ENCODE data around the gene CRYBB3. TPM values are rescaled to one million over a fixed set of nuclear protein-coding genes. Genes with fewer than 3 reads are reported as not detected.

CRYBB3 gene
- total and polyA plus RNA-seq, 4 donors = 0.53 TPM; not detected in 3

- H3K4me3 ChIP-seq = no peak overlapping the region
- peaks cover 0 to 14% (median 0%) of the 10 kb centered on the region in 4 donors for H3K36me3 ChIP-seq (ENCODE audit: control insufficient read depth in 4 of 4, insufficient read depth in 4 of 4, low read length in 4 of 4)
- no peaks in the 10 kb centered on the region for H3K27me3 ChIP-seq (ENCODE audit: control insufficient read depth in 3 of 3, insufficient read depth in 3 of 3, low read length in 2 of 3)
- H3K27ac ChIP-seq (ENCODE audit: low read depth in 1 of 2, low read length in 1 of 2) = no peak overlapping the region
- DNase-seq (no peak), ATAC-seq (ENCODE audit: insufficient read depth, low FRiP score) (no peak)
- 86 to 89% methylated on average over 3 of the region's 3 CpGs for WGBS, 2 donors
- TF ChIP-seq CTCF (IDR thresholded peaks at IDR 0.05; ENCODE audit: control extremely low read depth, extremely low read depth) = no peak
- H3K9ac ChIP-seq (ENCODE audit: insufficient read depth in 1 of 2, low read length in 2 of 2) = no peak overlapping the region
- no peaks in the 10 kb centered on the region for H3K9me3 ChIP-seq (ENCODE audit: control insufficient read depth in 4 of 4, insufficient read depth in 3 of 4, low read length in 3 of 4)
- H3K4me1 ChIP-seq (ENCODE audit: control insufficient read depth in 5 of 5, insufficient read depth in 5 of 5, low read length in 5 of 5) = no peaks in the 10 kb centered on the region
These were observed 13.5 kb upstream of the CRYBB3 start for GRCh38 chr22:25186140-25186539.

GRCh38 chr22:25187469-25187868 is 12.2 kb upstream of the CRYBB3 start:
- H3K9me3 ChIP-seq (ENCODE audit: control insufficient read depth in 4 of 4, insufficient read depth in 3 of 4, low read length in 3 of 4) = no peaks in the 10 kb centered on the region
- WGBS, 2 donors = 84 to 85% methylated on average over 6 of the region's 6 CpGs
- TF ChIP-seq CTCF (IDR thresholded peaks at IDR 0.05; ENCODE audit: control extremely low read depth, extremely low read depth) = no peak
- no peak overlapping the region for H3K4me3 ChIP-seq
- ATAC-seq (ENCODE audit: insufficient read depth, low FRiP score) = no peak
- H3K9ac ChIP-seq (ENCODE audit: insufficient read depth in 1 of 2, low read length in 2 of 2) = no peak overlapping the region
- H3K27ac ChIP-seq (ENCODE audit: low read depth in 1 of 2, low read length in 1 of 2) = no peak overlapping the region
- no peaks in the 10 kb centered on the region for H3K27me3 ChIP-seq (ENCODE audit: control insufficient read depth in 3 of 3, insufficient read depth in 3 of 3, low read length in 2 of 3)
- peaks cover 0 to 21% (median 0%) of the 10 kb centered on the region in 4 donors for H3K36me3 ChIP-seq (ENCODE audit: control insufficient read depth in 4 of 4, insufficient read depth in 4 of 4, low read length in 4 of 4)
- no peaks in the 10 kb centered on the region for H3K4me1 ChIP-seq (ENCODE audit: control insufficient read depth in 5 of 5, insufficient read depth in 5 of 5, low read length in 5 of 5)
- DNase-seq = no peak

GRCh38 chr22:25192406-25192805 is 7.3 kb upstream of the CRYBB3 start:
- peaks cover 0 to 17% (median 0%) of the 10 kb centered on the region in 4 donors for H3K36me3 ChIP-seq (ENCODE audit: control insufficient read depth in 4 of 4, insufficient read depth in 4 of 4, low read length in 4 of 4)
- H3K9ac ChIP-seq (ENCODE audit: insufficient read depth in 1 of 2, low read length in 2 of 2) = no peak overlapping the region
- H3K9me3 ChIP-seq (ENCODE audit: control insufficient read depth in 4 of 4, insufficient read depth in 3 of 4, low read length in 3 of 4) = no peaks in the 10 kb centered on the region
- no peaks in the 10 kb centered on the region for H3K4me1 ChIP-seq (ENCODE audit: control insufficient read depth in 5 of 5, insufficient read depth in 5 of 5, low read length in 5 of 5)
- 89 to 93% methylated on average over 12 of the region's 12 CpGs for WGBS, 2 donors
- DNase-seq = no peak
- ATAC-seq (ENCODE audit: insufficient read depth, low FRiP score) = no peak
- H3K27ac ChIP-seq (ENCODE audit: low read depth in 1 of 2, low read length in 1 of 2) = no peak overlapping the region
- no peak for TF ChIP-seq CTCF (IDR thresholded peaks at IDR 0.05; ENCODE audit: control extremely low read depth, extremely low read depth)
- H3K27me3 ChIP-seq (ENCODE audit: control insufficient read depth in 3 of 3, insufficient read depth in 3 of 3, low read length in 2 of 3) = no peaks in the 10 kb centered on the region
- H3K4me3 ChIP-seq = no peak overlapping the region

- 67 to 91% methylated on average over 4 of the region's 4 CpGs for WGBS, 2 donors
- Histone ChIP-seq H3K27ac (ENCODE audit: low read depth in 1 of 2, low read length in 1 of 2) (no peak overlapping the region), H3K27me3 (ENCODE audit: control insufficient read depth in 3 of 3, insufficient read depth in 3 of 3, low read length in 2 of 3) (no peaks in the 10 kb centered on the region), H3K9me3 (ENCODE audit: control insufficient read depth in 4 of 4, insufficient read depth in 3 of 4, low read length in 3 of 4) (no peaks in the 10 kb centered on the region), H3K36me3 (ENCODE audit: control insufficient read depth in 4 of 4, insufficient read depth in 4 of 4, low read length in 4 of 4) (peaks cover 0 to 24% (median 0%) of the 10 kb centered on the region in 4 donors), H3K4me1 (ENCODE audit: control insufficient read depth in 5 of 5, insufficient read depth in 5 of 5, low read length in 5 of 5) (no peaks in the 10 kb centered on the region), H3K9ac (ENCODE audit: insufficient read depth in 1 of 2, low read length in 2 of 2) (no peak overlapping the region), H3K4me3 (no peak overlapping the region)
- DNase-seq = no peak
- no peak for TF ChIP-seq CTCF (IDR thresholded peaks at IDR 0.05; ENCODE audit: control extremely low read depth, extremely low read depth)
- no peak for ATAC-seq (ENCODE audit: insufficient read depth, low FRiP score)
These were observed 6.5 kb upstream of the CRYBB3 start for GRCh38 chr22:25193130-25193529.
